Measurements from ENCODE around the gene CCDC92. TPM values are rescaled to one million over a fixed set of nuclear protein-coding genes. Genes with fewer than 3 reads are reported as not detected.

Gene CCDC92
- total and polyA plus RNA-seq, 2 of the 13 experiments (the other 11 are each of a cell fraction or from before 2014, with no cell fraction given): 5.4 to 14.7 TPM

DNA sequence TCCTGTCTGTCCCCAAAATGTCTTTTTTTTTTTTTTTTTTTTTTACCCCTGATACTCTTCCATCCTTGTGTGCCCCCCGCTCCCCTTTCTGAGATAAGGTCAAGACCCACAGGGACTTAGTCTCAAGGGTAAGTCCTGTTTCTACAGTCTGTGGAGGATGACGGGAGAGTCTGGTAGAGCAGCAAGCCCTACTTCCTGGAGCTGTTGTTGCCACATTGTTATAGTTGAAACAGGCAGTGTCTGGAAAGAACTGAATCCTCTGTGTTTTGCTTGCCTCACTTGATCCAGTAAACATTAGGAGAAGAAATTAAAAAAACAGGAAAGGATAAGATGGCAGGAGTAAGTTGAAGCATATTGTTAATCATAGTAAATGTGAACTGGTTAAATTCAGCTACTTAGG is 45.9 kb upstream of the CCDC92 start:
- ChIA-PET POLR2A (no interaction called here), CTCF (ENCODE audit: low intra/inter-chr PET ratio, low total read pairs) (no interaction called here)
- Histone ChIP-seq H3K4me3 (replicated peaks in 1 of 3; ENCODE audit: insufficient read depth in 1 of 3, low read depth in 2 of 3, low read length in 3 of 3) (no peak overlapping the region), H3K36me3 (replicated peaks in 1 of 2; ENCODE audit: control insufficient read depth in 1 of 2, insufficient read depth in 2 of 2, low read length in 2 of 2) (peaks cover 2 to 3% of the 10 kb centered on the region in 2 experiments; a peak in 1 of 5 replicates), H3K9ac (ENCODE audit: insufficient read depth, low read depth, low read length) (no peak overlapping the region), H3K27me3 (ENCODE audit: control insufficient read depth in 1 of 2, insufficient read depth in 2 of 2, low read length in 2 of 2) (no peaks in the 10 kb centered on the region), H4K20me1 (ENCODE audit: insufficient read depth, low read length) (no peaks in the 10 kb centered on the region), H3K9me3 (ENCODE audit: low read length) (no peaks in the 10 kb centered on the region), H3K4me2 (ENCODE audit: low read depth, low read length) (no peak overlapping the region), H3K4me1 (ENCODE audit: insufficient read depth, low read length) (no peaks in the 10 kb centered on the region), H3K79me2 (ENCODE audit: insufficient read depth, low read length) (no peaks in the 10 kb centered on the region), H2AFZ (ENCODE audit: low read length) (no peak overlapping the region), H3K27ac (ENCODE audit: extremely low read length, insufficient read depth, low read length) (no peak overlapping the region)
- TF ChIP-seq KDM2A (CRISPR knock-in tag; IDR thresholded peaks at IDR 0.05; ENCODE audit: borderline replicate concordance, low read depth) (no peak), LBX2 (CRISPR knock-in tag; IDR thresholded peaks at IDR 0.05; ENCODE audit: borderline replicate concordance) (no peak), ZNF710 (CRISPR knock-in tag; IDR thresholded peaks at IDR 0.05; ENCODE audit: borderline replicate concordance) (no peak), MYNN (CRISPR knock-in tag; IDR thresholded peaks at IDR 0.05; ENCODE audit: low read depth) (no peak)
- intact Hi-C loops (cut with micrococcal nuclease; ENCODE audit: unreplicated experiment) (no loop called here), in situ Hi-C loops (cut with HindIII; ENCODE audit: extremely low pct_ligation_motif_present, low pct_unique_long_range_greater_than_20kb) (no loop called here)
- ATAC-seq (no peak), FAIRE-seq (no peak), DNase-seq (ENCODE audit: low spot score) (no peak)
- WGBS (ENCODE audit: low lambda C conversion rate): 84% methylated on average over 2 of the region's 2 CpGs
- no TSS peak for BruUV-seq (replicated peaks)

DNA sequence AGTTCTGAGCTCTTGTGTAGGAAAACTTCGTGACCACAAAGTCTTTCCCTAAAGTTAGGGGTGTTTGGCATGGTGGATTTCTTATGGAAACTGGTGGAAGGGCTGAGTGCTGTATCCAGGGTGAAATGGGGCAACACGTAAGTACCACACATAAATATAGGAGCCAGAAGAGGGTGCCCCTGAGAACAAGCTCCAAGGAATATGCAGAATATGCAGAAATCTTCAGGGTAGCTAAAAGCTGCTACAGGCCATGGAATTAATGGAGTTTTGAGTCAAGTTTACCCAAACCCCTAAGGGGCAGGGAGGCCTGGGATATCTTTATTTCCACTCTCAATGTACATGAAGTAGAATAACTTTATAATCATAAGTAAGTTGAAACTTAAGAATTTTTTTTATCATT is 44.4 kb upstream of the CCDC92 start:
- ATAC-seq (no peak), DNase-seq (ENCODE audit: low spot score) (no peak), FAIRE-seq (no peak)
- BruUV-seq (replicated peaks): no TSS peak
- no peak overlapping the region for H3K4me3 ChIP-seq (replicated peaks in 1 of 3; ENCODE audit: insufficient read depth in 1 of 3, low read depth in 2 of 3, low read length in 3 of 3)
- no peak for TF ChIP-seq BRD4 (CRISPR knock-in tag; IDR thresholded peaks at IDR 0.05)
- no peak for TF ChIP-seq CEBPG (CRISPR knock-in tag; IDR thresholded peaks at IDR 0.05)
- 0 out of 2 replicates have a peak, but pooled peaks have one; percentile 21 for TF ChIP-seq POLR2G (IDR thresholded peaks at IDR 0.05; ENCODE audit: low read depth, low read length)
- no peak overlapping the region for H3K9ac ChIP-seq (ENCODE audit: insufficient read depth, low read depth, low read length)
- no peak overlapping the region for H2AFZ ChIP-seq (ENCODE audit: low read length)
- H3K4me2 ChIP-seq (ENCODE audit: low read depth, low read length): no peak overlapping the region
- H3K4me1 ChIP-seq (ENCODE audit: insufficient read depth, low read length): no peaks in the 10 kb centered on the region
- peaks cover 8 to 18% of the 10 kb centered on the region in 2 experiments; a peak in 3 of 5 replicates for H3K36me3 ChIP-seq (replicated peaks in 1 of 2; ENCODE audit: control insufficient read depth in 1 of 2, insufficient read depth in 2 of 2, low read length in 2 of 2)
- in situ Hi-C loops (cut with HindIII; ENCODE audit: extremely low pct_ligation_motif_present, low pct_unique_long_range_greater_than_20kb): no loop called here
- ChIA-PET CTCF (ENCODE audit: low intra/inter-chr PET ratio, low total read pairs) (no interaction called here), POLR2A (no interaction called here)
- no peaks in the 10 kb centered on the region for H4K20me1 ChIP-seq (ENCODE audit: insufficient read depth, low read length)
- H3K27me3 ChIP-seq (ENCODE audit: control insufficient read depth in 1 of 2, insufficient read depth in 2 of 2, low read length in 2 of 2): no peaks in the 10 kb centered on the region
- H3K9me3 ChIP-seq (ENCODE audit: low read length): no peaks in the 10 kb centered on the region
- no peak overlapping the region for H3K27ac ChIP-seq (ENCODE audit: extremely low read length, insufficient read depth, low read length)
- WGBS (ENCODE audit: low lambda C conversion rate): 91% methylated on average over 2 of the region's 2 CpGs
- intact Hi-C loops (cut with micrococcal nuclease; ENCODE audit: unreplicated experiment): no loop called here
- H3K79me2 ChIP-seq (ENCODE audit: insufficient read depth, low read length): no peaks in the 10 kb centered on the region

Measured in HepG2 (cell line).